ENCODE data around the gene HFE. TPM values are rescaled to one million over a fixed set of nuclear protein-coding genes. Genes with fewer than 3 reads are reported as not detected.
"Not testable (repeated sequence)": the region's sequence is repeated elsewhere in the genome, so short reads cannot be mapped to it uniquely, and the experiment has no call there.

HFE gene
- total RNA-seq, 1 experiment from 2014 or later, result 5.7 TPM

- TF ChIP-seq, protein P1, sequence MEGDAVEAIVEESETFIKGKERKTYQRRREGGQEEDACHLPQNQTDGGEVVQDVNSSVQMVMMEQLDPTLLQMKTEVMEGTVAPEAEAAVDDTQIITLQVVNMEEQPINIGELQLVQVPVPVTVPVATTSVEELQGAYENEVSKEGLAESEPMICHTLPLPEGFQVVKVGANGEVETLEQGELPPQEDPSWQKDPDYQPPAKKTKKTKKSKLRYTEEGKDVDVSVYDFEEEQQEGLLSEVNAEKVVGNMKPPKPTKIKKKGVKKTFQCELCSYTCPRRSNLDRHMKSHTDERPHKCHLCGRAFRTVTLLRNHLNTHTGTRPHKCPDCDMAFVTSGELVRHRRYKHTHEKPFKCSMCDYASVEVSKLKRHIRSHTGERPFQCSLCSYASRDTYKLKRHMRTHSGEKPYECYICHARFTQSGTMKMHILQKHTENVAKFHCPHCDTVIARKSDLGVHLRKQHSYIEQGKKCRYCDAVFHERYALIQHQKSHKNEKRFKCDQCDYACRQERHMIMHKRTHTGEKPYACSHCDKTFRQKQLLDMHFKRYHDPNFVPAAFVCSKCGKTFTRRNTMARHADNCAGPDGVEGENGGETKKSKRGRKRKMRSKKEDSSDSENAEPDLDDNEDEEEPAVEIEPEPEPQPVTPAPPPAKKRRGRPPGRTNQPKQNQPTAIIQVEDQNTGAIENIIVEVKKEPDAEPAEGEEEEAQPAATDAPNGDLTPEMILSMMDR (IDR thresholded peaks at IDR 0.05; ENCODE audit: insufficient read depth in 1 of 2, low read depth in 1 of 2, low read length in 1 of 2, severe bottlenecking in 1 of 2, unreplicated experiment in 1 of 2), result no peak
- no TSS peak for BruUV-seq (replicated peaks)
- H3K36me3 ChIP-seq (ENCODE audit: control insufficient read depth, insufficient read depth, low read length), result no peaks in the 10 kb centered on the region
- no peaks in the 10 kb centered on the region for H3K27me3 ChIP-seq (replicated peaks; ENCODE audit: control insufficient read depth, insufficient read depth, low read length)
- ChIA-PET CTCF (no interaction called here), POLR2A (no interaction called here)
- H3K4me3 Mint-ChIP-seq (ENCODE audit: unreplicated experiment), result no peak overlapping the region
- intact Hi-C loops (cut with micrococcal nuclease; ENCODE audit: unreplicated experiment), result no loop called here
- H3K4me1 Mint-ChIP-seq (ENCODE audit: low read depth, unreplicated experiment), result no peaks in the 10 kb centered on the region
- H3K36me3 Mint-ChIP-seq (ENCODE audit: insufficient read depth, unreplicated experiment), result peaks cover 20% of the 10 kb centered on the region
- H3K27me3 Mint-ChIP-seq (ENCODE audit: insufficient read depth, unreplicated experiment), result no peaks in the 10 kb centered on the region
- H3K4me3 ChIP-seq (ENCODE audit: low read depth, low read length), result no peak overlapping the region
- DNase-seq, result no peak
- H3K9me3 Mint-ChIP-seq (ENCODE audit: unreplicated experiment), result no peaks in the 10 kb centered on the region
- H3K4me1 ChIP-seq, result peaks cover 10% of the 10 kb centered on the region; the same call in 1 of the 2 replicates
- no peaks in the 10 kb centered on the region for H3K9me3 ChIP-seq
- no peak overlapping the region for H3K27ac Mint-ChIP-seq (ENCODE audit: unreplicated experiment)
These were observed 38.6 kb upstream of the HFE start for GRCh38 chr6:26048590-26048989.

DNA sequence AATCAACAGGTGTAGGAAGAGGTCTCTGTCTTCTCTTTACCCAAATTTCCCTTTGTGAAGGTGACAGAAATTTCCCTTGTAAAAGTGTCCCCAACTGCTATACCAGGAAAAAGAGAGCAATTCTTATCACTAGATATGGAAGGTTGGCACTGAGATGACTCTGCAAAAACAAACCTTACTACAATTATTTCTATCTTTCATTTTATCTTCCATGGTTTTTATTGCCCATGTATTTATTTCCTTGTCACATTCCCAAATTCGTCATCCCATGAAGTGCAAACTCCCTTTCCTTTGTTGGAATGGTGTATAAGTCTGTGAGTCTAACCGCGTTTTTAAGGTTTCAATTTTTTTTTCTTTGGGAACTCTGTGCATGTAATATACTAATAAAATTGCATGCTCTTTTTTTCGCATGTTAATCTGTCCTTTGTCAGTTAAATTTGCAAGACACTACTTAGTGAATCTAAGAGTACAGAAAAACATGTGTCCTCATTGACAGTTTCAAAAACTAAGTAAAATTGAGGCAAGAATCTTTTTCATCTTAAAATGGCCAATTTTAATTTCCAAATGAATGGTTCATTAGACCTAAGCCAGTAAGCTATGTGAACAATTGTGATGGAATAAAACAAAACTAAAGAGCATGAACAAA lies 35.4 kb upstream of the HFE start:
- Mint-ChIP-seq H3K4me1 (ENCODE audit: low read depth, unreplicated experiment) (no peaks in the 10 kb centered on the region), H3K4me3 (ENCODE audit: unreplicated experiment) (no peak overlapping the region), H3K36me3 (ENCODE audit: insufficient read depth, unreplicated experiment) (peaks cover 52% of the 10 kb centered on the region), H3K27ac (ENCODE audit: unreplicated experiment) (no peak overlapping the region), H3K27me3 (ENCODE audit: insufficient read depth, unreplicated experiment) (no peaks in the 10 kb centered on the region), H3K9me3 (ENCODE audit: unreplicated experiment) (no peaks in the 10 kb centered on the region)
- intact Hi-C loops (cut with micrococcal nuclease; ENCODE audit: unreplicated experiment), result no loop called here
- DNase-seq, result no peak
- no peaks in the 10 kb centered on the region for H3K27me3 ChIP-seq (replicated peaks; ENCODE audit: control insufficient read depth, insufficient read depth, low read length)
- TF ChIP-seq, protein P1 (IDR thresholded peaks at IDR 0.05; ENCODE audit: insufficient read depth in 1 of 2, low read depth in 1 of 2, low read length in 1 of 2, severe bottlenecking in 1 of 2, unreplicated experiment in 1 of 2), result no peak
- ChIA-PET CTCF (no interaction called here), POLR2A (no interaction called here)
- no peaks in the 10 kb centered on the region for H3K9me3 ChIP-seq
- peaks cover 10% of the 10 kb centered on the region; the same call in 1 of the 2 replicates for H3K4me1 ChIP-seq
- no peaks in the 10 kb centered on the region for H3K36me3 ChIP-seq (ENCODE audit: control insufficient read depth, insufficient read depth, low read length)
- BruUV-seq (replicated peaks), result no TSS peak
- no peak overlapping the region for H3K4me3 ChIP-seq (ENCODE audit: low read depth, low read length)

- H3K4me1 ChIP-seq; BruUV-seq (replicated peaks); H3K4me3 ChIP-seq (ENCODE audit: low read depth, low read length); H3K4me3 Mint-ChIP-seq (ENCODE audit: unreplicated experiment); H3K36me3 ChIP-seq (ENCODE audit: control insufficient read depth, insufficient read depth, low read length); H3K27ac Mint-ChIP-seq (ENCODE audit: unreplicated experiment); CTCF ChIA-PET; DNase-seq; H3K27me3 ChIP-seq (replicated peaks; ENCODE audit: control insufficient read depth, insufficient read depth, low read length); H3K9me3 Mint-ChIP-seq (ENCODE audit: unreplicated experiment); H3K9me3 ChIP-seq; H3K4me1 Mint-ChIP-seq (ENCODE audit: low read depth, unreplicated experiment); H3K27me3 Mint-ChIP-seq (ENCODE audit: insufficient read depth, unreplicated experiment); intact Hi-C loops (cut with micrococcal nuclease; ENCODE audit: unreplicated experiment): not testable (repeated sequence)
- peaks cover 54% of the 10 kb centered on the region for H3K36me3 Mint-ChIP-seq (ENCODE audit: insufficient read depth, unreplicated experiment)
- POLR2A ChIA-PET, result interaction anchor here (0.6 to 4.8 kb wide), 3 partner anchors 22 to 1094 kb away, joined by 4 to 27 read pairs (median 6); a partner anchor contains a TSS
These were observed 34.4 kb upstream of the HFE start for GRCh38 chr6:26052762-26053250.
